Thoracic aorta (tissue), 2 donors: ENCODE data around the gene PGRMC1. TPM values are rescaled to one million over a fixed set of nuclear protein-coding genes. Genes with fewer than 3 reads are reported as not detected.

Source experiments
- ATAC-seq: fragments of 150-250 bp; one replicate; pipeline ENCODE4 v1.8.0; 2017; ENCODE audit warnings: low read depth; ENCODE audit not compliant: insufficient number of reproducible peaks, low FRiP score
- DNase-seq: peaks from one replicate; pipeline ENCODE4 v3.0.0-alpha.2; 2020; ENCODE audit warnings: low spot score
- H3K27ac ChIP-seq, 2 donors: fragments of 200-600 bp; sonication (generic); 1 replicate in 1 of 2; 2 replicates in 1 of 2; pipeline ENCODE4 v1.5.1; 2016; ENCODE audit warnings: mild to moderate bottlenecking in 2 of 2, moderate library complexity in 2 of 2
- H3K27me3 ChIP-seq: fragments of 200-600 bp; sonication (generic); replicated peaks from 2 replicates; pipeline ENCODE4 v1.6.0; 2016; ENCODE audit warnings: mild to moderate bottlenecking; ENCODE audit not compliant: insufficient read depth
- H3K36me3 ChIP-seq: fragments of 200-600 bp; sonication (generic); one replicate; pipeline ENCODE4 v1.5.1; 2016
- H3K4me1 ChIP-seq, 2 donors: fragments of 200-600 bp; sonication (generic); 1 replicate in 1 of 2; 2 replicates in 1 of 2; pipeline versions ENCODE4 v1.5.1 to v1.6.0; 2016; ENCODE audit warnings: low read depth in 2 of 2, mild to moderate bottlenecking in 1 of 2; ENCODE audit not compliant: control insufficient read depth in 1 of 2
- H3K4me3 ChIP-seq: fragments of 200-600 bp; sonication (generic); 2 replicates; pipeline ENCODE4 v1.5.1; 2016; ENCODE audit warnings: mild to moderate bottlenecking
- H3K9me3 ChIP-seq: fragments of 200-600 bp; sonication (generic); 2 replicates; pipeline ENCODE4 v1.5.1; 2016
- CTCF ChIP-seq: fragments of 200-600 bp; sonication (generic); IDR thresholded peaks from one replicate; pipeline ENCODE4 v1.5.1; 2019; ENCODE audit warnings: antibody characterized with exemption
- total RNA-seq, 2 donors: library from RNA; depleted of rRNA; stranded (reverse); fragments of >200 nt; gene quantifications; one replicate each; pipeline versions ENCODE4 v1.1.0 to v1.2.3, GENCODE V29; 2016

The PGRMC1 gene
- total RNA-seq, 2 donors from 2014 or later = 105 to 135 TPM

- TF ChIP-seq CTCF = no peak
- ATAC-seq (no peak), DNase-seq (no peak)
Measured at GRCh38 chrX:119223783-119224182, 12.3 kb upstream of the PGRMC1 start.

GRCh38 chrX:119226446-119226845 lies 9.6 kb upstream of the PGRMC1 start:
- ATAC-seq = no peak
- H3K4me3 ChIP-seq = no peak overlapping the region
- H3K27ac ChIP-seq = no peak overlapping the region
- no peaks in the 10 kb centered on the region for H3K36me3 ChIP-seq
- H3K9me3 ChIP-seq = no peaks in the 10 kb centered on the region
- no peak for DNase-seq
- no peak for TF ChIP-seq CTCF
- no peaks in the 10 kb centered on the region for H3K27me3 ChIP-seq
- no peaks in the 10 kb centered on the region for H3K4me1 ChIP-seq

More at GRCh38 chrX:119223783-119224182, 12.3 kb upstream of the PGRMC1 start:
- Histone ChIP-seq H3K36me3 (no peaks in the 10 kb centered on the region), H3K9me3 (no peaks in the 10 kb centered on the region), H3K4me3 (no peak overlapping the region), H3K4me1 (no peaks in the 10 kb centered on the region), H3K27ac (no peak overlapping the region), H3K27me3 (no peaks in the 10 kb centered on the region)

GRCh38 chrX:119228512-119229252 lies 7.4 kb upstream of the PGRMC1 start:
- Histone ChIP-seq H3K36me3 (no peaks in the 10 kb centered on the region), H3K4me3 (no peak overlapping the region), H3K27ac (no peak overlapping the region), H3K4me1 (no peaks in the 10 kb centered on the region), H3K27me3 (no peaks in the 10 kb centered on the region), H3K9me3 (no peaks in the 10 kb centered on the region)
- no peak for ATAC-seq
- no peak for TF ChIP-seq CTCF
- no peak for DNase-seq

GRCh38 chrX:119229253-119229615 lies 6.9 kb upstream of the PGRMC1 start:
- ATAC-seq = no peak
- Histone ChIP-seq H3K36me3 (no peaks in the 10 kb centered on the region), H3K27ac (no peak overlapping the region), H3K4me1 (no peaks in the 10 kb centered on the region), H3K4me3 (no peak overlapping the region), H3K9me3 (no peaks in the 10 kb centered on the region), H3K27me3 (no peaks in the 10 kb centered on the region)
- no peak for TF ChIP-seq CTCF
- DNase-seq = no peak

- no peak for TF ChIP-seq CTCF
- DNase-seq = no peak
- no peak for ATAC-seq
- Histone ChIP-seq H3K4me3 (no peak overlapping the region), H3K4me1 (peaks cover 0 to 11% of the 10 kb centered on the region in 2 donors), H3K27ac (no peak overlapping the region), H3K9me3 (no peaks in the 10 kb centered on the region), H3K27me3 (no peaks in the 10 kb centered on the region), H3K36me3 (no peaks in the 10 kb centered on the region)
Measured at GRCh38 chrX:119230850-119231249, 5.2 kb upstream of the PGRMC1 start.
